Measurements from ENCODE around the gene NCKAP1.

NCKAP1 gene

GRCh38 chr2:182864949-182865570, 173.2 kb downstream of the NCKAP1 start:
- no peak overlapping the region for H3K4me3 ChIP-seq (ENCODE audit: low read length)

GRCh38 chr2:182863642-182864041, 174.6 kb downstream of the NCKAP1 start:
- H3K27ac ChIP-seq (ENCODE audit: low read depth, low read length): no peak overlapping the region
- H3K27me3 ChIP-seq (ENCODE audit: control insufficient read depth, insufficient read depth, low read length): no peaks in the 10 kb centered on the region
- H3K4me1 ChIP-seq (ENCODE audit: control insufficient read depth, insufficient read depth, low read length): no peaks in the 10 kb centered on the region
- H3K9ac ChIP-seq (ENCODE audit: low read length): no peak overlapping the region
- no peak overlapping the region for H3K4me3 ChIP-seq (ENCODE audit: low read length)
- H3K36me3 ChIP-seq (ENCODE audit: control insufficient read depth, insufficient read depth, low read length): no peaks in the 10 kb centered on the region

More at GRCh38 chr2:182864949-182865570, 173.2 kb downstream of the NCKAP1 start:
- Histone ChIP-seq H3K4me1 (ENCODE audit: control insufficient read depth, insufficient read depth, low read length) (no peaks in the 10 kb centered on the region), H3K27ac (ENCODE audit: low read depth, low read length) (no peak overlapping the region), H3K9ac (ENCODE audit: low read length) (no peak overlapping the region), H3K27me3 (ENCODE audit: control insufficient read depth, insufficient read depth, low read length) (no peaks in the 10 kb centered on the region), H3K36me3 (ENCODE audit: control insufficient read depth, insufficient read depth, low read length) (no peaks in the 10 kb centered on the region)

- Histone ChIP-seq H3K4me3 (ENCODE audit: low read length) (no peak overlapping the region), H3K4me1 (ENCODE audit: control insufficient read depth, insufficient read depth, low read length) (no peaks in the 10 kb centered on the region), H3K27ac (ENCODE audit: low read depth, low read length) (peak overlapping the region; percentile 11), H3K9ac (ENCODE audit: low read length) (no peak overlapping the region), H3K36me3 (ENCODE audit: control insufficient read depth, insufficient read depth, low read length) (no peaks in the 10 kb centered on the region), H3K27me3 (ENCODE audit: control insufficient read depth, insufficient read depth, low read length) (no peaks in the 10 kb centered on the region)
Measured at GRCh38 chr2:182862091-182862490, 176.2 kb downstream of the NCKAP1 start.

- no peak overlapping the region for H3K27ac ChIP-seq (ENCODE audit: low read depth, low read length)
- H3K9ac ChIP-seq (ENCODE audit: low read length): no peak overlapping the region
- no peak overlapping the region for H3K4me3 ChIP-seq (ENCODE audit: low read length)
- no peaks in the 10 kb centered on the region for H3K27me3 ChIP-seq (ENCODE audit: control insufficient read depth, insufficient read depth, low read length)
- no peaks in the 10 kb centered on the region for H3K36me3 ChIP-seq (ENCODE audit: control insufficient read depth, insufficient read depth, low read length)
- H3K4me1 ChIP-seq (ENCODE audit: control insufficient read depth, insufficient read depth, low read length): no peaks in the 10 kb centered on the region
Measured at GRCh38 chr2:182860858-182861257, 177.4 kb downstream of the NCKAP1 start.

Measured in rectal smooth muscle tissue (tissue), 1 donor.